SU-DHL-6 (cell line): ENCODE measurements around the gene WFDC6.

ENCODE experiments used
- EZH2phosphoT487 ChIP-seq: fragments of 200-600 bp; sonication (generic), shearing (Covaris generic); conservative IDR thresholded peaks from 2 replicates; pipeline ENCODE4 v1.6.1; 2018; ENCODE audit warnings: mild to moderate bottlenecking, antibody characterized with exemption, low read length, moderate library complexity, mixed read lengths
- TF ChIP-seq, protein P1 (sequence below): fragments of 200-600 bp; sonication (generic); IDR thresholded peaks from one replicate; pipeline ENCODE4 v1.5.1; 2017; ENCODE audit warnings: antibody characterized with exemption, mild to moderate bottlenecking, low read length, moderate library complexity; ENCODE audit not compliant: insufficient read depth, poor library complexity, severe bottlenecking

DNA sequence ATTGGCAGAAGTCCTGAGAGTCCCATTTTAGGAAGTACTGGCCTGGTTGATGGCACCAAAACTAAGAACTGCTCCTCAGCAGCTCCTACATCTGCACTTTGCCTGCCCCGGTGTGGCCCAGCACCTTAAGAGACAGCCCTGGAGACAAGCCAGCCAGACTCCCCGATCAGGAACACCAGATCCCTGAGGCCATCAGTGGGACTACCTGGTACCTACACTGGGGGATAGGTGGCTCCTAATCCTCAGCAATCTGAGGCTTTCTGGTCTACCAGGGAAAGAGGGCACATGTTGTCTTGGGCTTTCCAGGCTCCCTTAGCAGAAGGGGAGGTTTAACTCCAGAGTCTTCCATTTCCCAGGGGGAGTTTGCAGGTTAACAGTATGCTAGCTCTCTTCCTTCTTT lies at the start of gene WFDC6:
- TF ChIP-seq, protein P1, sequence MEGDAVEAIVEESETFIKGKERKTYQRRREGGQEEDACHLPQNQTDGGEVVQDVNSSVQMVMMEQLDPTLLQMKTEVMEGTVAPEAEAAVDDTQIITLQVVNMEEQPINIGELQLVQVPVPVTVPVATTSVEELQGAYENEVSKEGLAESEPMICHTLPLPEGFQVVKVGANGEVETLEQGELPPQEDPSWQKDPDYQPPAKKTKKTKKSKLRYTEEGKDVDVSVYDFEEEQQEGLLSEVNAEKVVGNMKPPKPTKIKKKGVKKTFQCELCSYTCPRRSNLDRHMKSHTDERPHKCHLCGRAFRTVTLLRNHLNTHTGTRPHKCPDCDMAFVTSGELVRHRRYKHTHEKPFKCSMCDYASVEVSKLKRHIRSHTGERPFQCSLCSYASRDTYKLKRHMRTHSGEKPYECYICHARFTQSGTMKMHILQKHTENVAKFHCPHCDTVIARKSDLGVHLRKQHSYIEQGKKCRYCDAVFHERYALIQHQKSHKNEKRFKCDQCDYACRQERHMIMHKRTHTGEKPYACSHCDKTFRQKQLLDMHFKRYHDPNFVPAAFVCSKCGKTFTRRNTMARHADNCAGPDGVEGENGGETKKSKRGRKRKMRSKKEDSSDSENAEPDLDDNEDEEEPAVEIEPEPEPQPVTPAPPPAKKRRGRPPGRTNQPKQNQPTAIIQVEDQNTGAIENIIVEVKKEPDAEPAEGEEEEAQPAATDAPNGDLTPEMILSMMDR = no peak
- TF ChIP-seq EZH2phosphoT487 = no peak
